Airway epithelial cell (primary cell): ENCODE data around the gene RESP18. TPM values are rescaled to one million over a fixed set of nuclear protein-coding genes. Genes with fewer than 3 reads are reported as not detected.

Experiments used
- total RNA-seq: library from RNA; depleted of rRNA; stranded (reverse); fragments of >200 nt; gene quantifications from 2 replicates; pipeline ENCODE4 v1.2.3, GENCODE V29; 2015

The RESP18 gene
- total RNA-seq: not detected in 2 replicates

DNA sequence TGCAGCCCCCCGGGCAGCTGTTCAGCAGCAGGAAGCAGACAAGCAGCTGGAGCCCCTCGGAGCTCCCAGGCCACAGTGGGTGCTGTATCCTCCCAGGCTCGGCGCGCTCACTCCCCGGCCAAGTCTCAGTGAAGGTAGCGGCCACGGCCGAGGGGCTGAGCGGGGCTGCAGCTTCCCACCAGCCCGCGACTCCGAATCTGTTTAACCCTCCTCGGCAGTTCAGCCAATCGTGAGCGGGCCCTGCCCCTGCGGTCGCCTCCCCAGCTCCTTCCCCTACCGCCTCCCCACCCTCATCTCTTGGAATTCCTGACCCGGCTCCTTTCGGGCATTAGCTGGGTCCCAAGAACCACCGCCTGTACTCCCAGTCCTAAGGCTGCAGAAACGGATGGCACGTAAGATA is at the start of gene RESP18:
TSS of gene RESP18 (minus strand) at position 203 of the 400 bp plus-strand sequence.

DNA sequence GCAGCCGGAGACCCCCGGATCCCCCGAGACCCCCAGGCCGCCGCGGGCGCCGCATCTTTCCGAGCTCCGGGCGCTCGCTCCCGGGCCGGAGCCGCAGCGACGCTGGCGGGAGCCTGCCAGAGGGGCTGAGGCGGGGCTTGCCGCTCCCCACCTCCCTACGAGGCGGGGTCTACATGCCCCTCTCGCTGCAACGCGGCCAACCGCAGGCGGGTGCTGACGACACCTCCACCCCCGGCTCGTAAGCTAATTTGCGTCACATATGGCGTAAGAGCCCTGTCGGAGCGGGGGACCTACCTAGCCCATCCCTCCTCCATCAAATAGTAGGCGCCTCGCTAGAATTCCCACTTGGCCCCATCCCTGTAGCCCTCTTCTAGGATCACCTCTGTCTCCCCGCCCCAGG is 23.3 kb downstream of the RESP18 start, which contains the start of gene PTPRN:
TSS of gene PTPRN (minus strand) at position 124 of the 400 bp plus-strand sequence. CDS start at position 55, 69 bp downstream.

DNA sequence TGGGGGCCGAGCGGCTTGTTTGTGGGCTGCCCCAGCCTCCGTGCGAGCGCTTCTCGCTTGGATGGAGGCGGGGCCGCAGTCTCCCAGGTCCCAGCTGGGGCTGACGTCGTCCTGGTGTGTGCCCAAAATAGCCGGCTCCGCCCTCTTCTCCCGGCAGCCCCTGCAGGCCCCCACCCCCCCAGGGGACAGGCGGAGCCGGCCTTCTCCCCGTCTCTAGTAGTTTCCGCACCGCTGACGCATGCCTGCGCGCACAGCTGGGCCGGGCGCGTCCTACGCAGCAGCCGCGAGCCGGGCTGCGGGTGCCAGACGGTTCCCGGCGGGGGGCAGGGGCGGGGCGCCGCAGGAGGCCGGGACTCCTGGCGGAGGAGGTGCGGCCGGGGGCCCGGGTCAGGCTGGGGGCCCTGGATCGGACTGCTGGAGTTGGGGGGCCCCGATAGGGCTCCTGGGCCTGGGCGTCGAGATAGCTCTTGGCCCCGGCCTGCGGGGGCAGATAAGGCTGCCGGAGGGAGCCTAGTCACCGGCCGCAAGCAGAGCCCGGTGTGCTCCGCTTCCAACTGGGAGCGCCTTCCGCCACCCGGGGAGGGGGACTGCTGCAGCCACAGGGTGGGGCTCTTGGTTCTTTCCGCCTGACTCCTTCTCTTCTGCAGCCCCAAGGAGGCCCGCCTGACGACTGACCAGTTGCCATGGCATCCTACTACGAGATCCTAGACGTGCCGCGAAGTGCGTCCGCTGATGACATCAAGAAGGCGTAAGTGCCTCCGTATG is 53.2 kb downstream of the RESP18 start, which contains the start of gene DNAJB2:
TSS of gene DNAJB2 (plus strand) at position 216 of the 765 bp plus-strand sequence. CDS start at position 684, 468 bp downstream.

Other genes with a start within 250 kb of the RESP18 start
- 12.4 and 12.6 TPM in 2 replicates for gene NHEJ1, start 171.9 kb downstream of the RESP18 start, total RNA-seq
- gene SLC23A3, start 162.7 kb downstream of the RESP18 start, total RNA-seq: 0.21 and 0.28 TPM in 2 replicates
- 42.9 and 50.6 TPM in 2 replicates for gene CNPPD1, start 155.8 kb downstream of the RESP18 start, total RNA-seq
- gene RETREG2, start 154.5 kb downstream of the RESP18 start, total RNA-seq: 34.1 and 43.3 TPM in 2 replicates
- 23.5 and 31.5 TPM in 2 replicates for gene ZFAND2B, start 126.0 kb downstream of the RESP18 start, total RNA-seq
- 23.6 and 25.6 TPM in 2 replicates for gene ABCB6, start 113.8 kb downstream of the RESP18 start, total RNA-seq
- 38.8 and 51.2 TPM in 2 replicates for gene ATG9A, start 103.1 kb downstream of the RESP18 start, total RNA-seq
- 22.5 and 24.5 TPM in 2 replicates for gene ANKZF1, start 102.9 kb downstream of the RESP18 start, total RNA-seq
- gene GLB1L, start 87.3 kb downstream of the RESP18 start, total RNA-seq: 5.9 and 7.4 TPM in 2 replicates
- 9.9 and 10.2 TPM in 2 replicates for gene STK16, start 87.3 kb downstream of the RESP18 start, total RNA-seq
- not detected in 2 replicates for gene TUBA4B, start 79.5 kb downstream of the RESP18 start, total RNA-seq
- 330 and 647 TPM in 2 replicates for gene TUBA4A, start 78.8 kb downstream of the RESP18 start, total RNA-seq
- gene DNAJB2, start 53.4 kb downstream of the RESP18 start, total RNA-seq: 42.6 and 50.6 TPM in 2 replicates
- 0.49 TPM in 1 of 2 replicates, not detected in the other for gene PTPRN, start 23.3 kb downstream of the RESP18 start, total RNA-seq
- gene DNPEP, start 55.2 kb upstream of the RESP18 start, total RNA-seq: 35.7 and 41.8 TPM in 2 replicates
- gene DES, start 85.6 kb upstream of the RESP18 start, total RNA-seq: not detected in 2 replicates
- 7.5 and 9.0 TPM in 2 replicates for gene SPEG, start 102.1 kb upstream of the RESP18 start, total RNA-seq
- 24.4 and 32.1 TPM in 2 replicates for gene GMPPA, start 166.1 kb upstream of the RESP18 start, total RNA-seq
- gene ASIC4, start 181.7 kb upstream of the RESP18 start, total RNA-seq: not detected in 2 replicates
- gene CHPF, start 211.1 kb upstream of the RESP18 start, total RNA-seq: 168 and 186 TPM in 2 replicates
- gene TMEM198, start 211.3 kb upstream of the RESP18 start, total RNA-seq: 0.78 and 0.93 TPM in 2 replicates
- 35.3 and 35.9 TPM in 2 replicates for gene OBSL1, start 238.8 kb upstream of the RESP18 start, total RNA-seq
- gene INHA, start 239.6 kb upstream of the RESP18 start, total RNA-seq: not detected in 2 replicates